GM19043 (cell line): Measurements from ENCODE around the gene TFPI.

Experiments used
- ATAC-seq: cut with Tn5 transposase; IDR thresholded peaks from one replicate; pipeline ENCODE4 v1.9.1; 2021; ENCODE audit warnings: low read depth; ENCODE audit not compliant: unreplicated experiment

TFPI gene

GRCh38 chr2:187431911-187432310, 122.3 kb downstream of the TFPI start:
- no peak for ATAC-seq

- no peak for ATAC-seq
Measured at GRCh38 chr2:187429989-187430388, 124.2 kb downstream of the TFPI start.

GRCh38 chr2:187424146-187424545, 130.1 kb downstream of the TFPI start:
- ATAC-seq: no peak

GRCh38 chr2:187422282-187422681, 132.0 kb downstream of the TFPI start:
- ATAC-seq: no peak

GRCh38 chr2:187421519-187421918, 132.7 kb downstream of the TFPI start:
- ATAC-seq: no peak

- ATAC-seq: no peak
Measured at GRCh38 chr2:187419808-187420207, 134.4 kb downstream of the TFPI start.

- ATAC-seq: no peak
Measured at GRCh38 chr2:187415449-187415848, 138.8 kb downstream of the TFPI start.
